Measurements from ENCODE around the gene DHX29.

- TF ChIP-seq CTCF (IDR thresholded peaks at IDR 0.05; ENCODE audit: poor library complexity) (no peak), EZH2phosphoT487 (IDR thresholded peaks at IDR 0.05; ENCODE audit: low read depth, severe bottlenecking, unreplicated experiment) (no peak), EZH2 (IDR thresholded peaks at IDR 0.05; ENCODE audit: borderline replicate concordance) (no peak)
These were observed 37.8 kb upstream of the DHX29 start for GRCh38 chr5:55345327-55345726.

Data from hepatocyte (in vitro differentiated cells).